H54 (cell line): ENCODE measurements around the gene MAEA.
"Not testable (repeated sequence)": the region's sequence is repeated elsewhere in the genome, so short reads cannot be mapped to it uniquely, and the experiment has no call there.

Source experiments
- DNase-seq: peaks from one replicate; pipeline ENCODE4 v3.0.0; 2011; ENCODE audit warnings: low spot score, mixed read lengths; ENCODE audit not compliant: insufficient read length
- FAIRE-seq: peaks from 3 replicates; lab custom pipeline; 2011; peaks lifted over from hg19 to GRCh38; lab: Jason Lieb, UNC
- POLR2A ChIP-seq: IDR thresholded peaks from 2 replicates; pipeline ENCODE4 v1.6.1; 2011; ENCODE audit warnings: low read depth, mild to moderate bottlenecking, low read length

MAEA gene

DNA sequence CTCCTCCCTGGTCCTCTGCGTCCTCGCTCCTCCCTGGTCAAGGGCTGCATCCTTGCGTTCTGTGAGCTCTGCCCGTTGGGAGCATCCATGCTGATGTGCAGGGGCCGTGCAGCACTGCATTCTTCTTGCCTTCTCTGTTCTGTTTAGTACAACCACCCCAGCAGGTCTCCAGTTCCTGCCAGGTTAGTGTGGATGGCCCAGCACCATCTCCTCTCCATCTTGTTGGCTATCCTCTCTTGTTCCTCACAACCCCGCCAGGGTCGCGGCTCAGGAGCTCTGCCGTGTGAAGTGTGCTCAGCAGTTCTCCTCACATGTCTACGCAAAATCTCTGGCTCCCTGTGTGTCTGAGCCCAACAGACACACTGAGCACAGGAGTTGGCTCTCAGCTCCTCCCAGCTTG lies 10.4 kb upstream of the MAEA start:
- FAIRE-seq: no peak
- TF ChIP-seq POLR2A: no peak
- no peak for DNase-seq

DNA sequence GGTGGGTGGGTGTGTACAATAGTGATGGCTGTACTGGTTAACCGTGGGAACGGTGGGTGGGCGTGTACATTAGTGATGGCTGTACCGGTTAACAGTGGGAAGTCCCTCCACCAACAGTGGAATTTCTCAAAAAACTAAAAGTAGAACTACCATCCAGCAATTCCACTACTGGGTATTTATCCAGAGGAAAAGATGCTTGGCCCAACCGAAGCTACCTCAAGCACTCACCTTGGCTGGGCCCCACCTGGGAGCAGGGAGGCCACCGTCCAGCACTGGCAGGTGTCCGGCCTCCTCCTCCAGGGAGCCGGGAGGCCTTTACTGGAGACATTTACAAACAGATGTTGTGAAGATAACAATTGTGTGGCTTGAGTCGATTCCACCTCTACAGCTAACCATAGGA lies 6.0 kb upstream of the MAEA start:
- TF ChIP-seq POLR2A: no peak
- DNase-seq (no peak), FAIRE-seq (no peak)

GRCh38 chr4:1285151-1285789 lies 4.4 kb upstream of the MAEA start:
- FAIRE-seq: no peak

GRCh38 chr4:1285790-1286553 lies 3.7 kb upstream of the MAEA start:
- DNase-seq: no peak
- no peak for TF ChIP-seq POLR2A
- FAIRE-seq: no peak

More at GRCh38 chr4:1285151-1285789, 4.4 kb upstream of the MAEA start:
- DNase-seq: no peak
- TF ChIP-seq POLR2A: no peak

DNA sequence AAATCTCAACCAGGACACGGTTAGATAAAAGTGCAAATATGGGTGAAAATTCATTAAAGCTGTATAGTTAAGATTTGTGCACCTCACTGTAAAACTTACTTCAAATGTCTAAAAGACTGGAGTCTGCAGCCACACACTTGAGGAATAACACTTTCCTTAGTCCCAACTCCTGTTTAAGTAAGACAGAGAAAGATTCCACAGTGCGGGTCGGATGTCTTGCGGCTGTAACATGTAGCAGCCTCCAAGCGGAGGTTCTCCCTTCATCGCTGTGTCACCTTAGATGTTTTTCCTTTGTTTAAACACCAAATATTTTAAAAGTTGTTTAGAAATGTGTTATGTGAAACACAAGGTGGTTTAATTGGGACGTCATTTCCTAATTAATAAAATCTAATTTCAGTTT lies 905 bp upstream of the MAEA start:
- no peak for FAIRE-seq
- DNase-seq: no peak
- TF ChIP-seq POLR2A: no peak

DNA sequence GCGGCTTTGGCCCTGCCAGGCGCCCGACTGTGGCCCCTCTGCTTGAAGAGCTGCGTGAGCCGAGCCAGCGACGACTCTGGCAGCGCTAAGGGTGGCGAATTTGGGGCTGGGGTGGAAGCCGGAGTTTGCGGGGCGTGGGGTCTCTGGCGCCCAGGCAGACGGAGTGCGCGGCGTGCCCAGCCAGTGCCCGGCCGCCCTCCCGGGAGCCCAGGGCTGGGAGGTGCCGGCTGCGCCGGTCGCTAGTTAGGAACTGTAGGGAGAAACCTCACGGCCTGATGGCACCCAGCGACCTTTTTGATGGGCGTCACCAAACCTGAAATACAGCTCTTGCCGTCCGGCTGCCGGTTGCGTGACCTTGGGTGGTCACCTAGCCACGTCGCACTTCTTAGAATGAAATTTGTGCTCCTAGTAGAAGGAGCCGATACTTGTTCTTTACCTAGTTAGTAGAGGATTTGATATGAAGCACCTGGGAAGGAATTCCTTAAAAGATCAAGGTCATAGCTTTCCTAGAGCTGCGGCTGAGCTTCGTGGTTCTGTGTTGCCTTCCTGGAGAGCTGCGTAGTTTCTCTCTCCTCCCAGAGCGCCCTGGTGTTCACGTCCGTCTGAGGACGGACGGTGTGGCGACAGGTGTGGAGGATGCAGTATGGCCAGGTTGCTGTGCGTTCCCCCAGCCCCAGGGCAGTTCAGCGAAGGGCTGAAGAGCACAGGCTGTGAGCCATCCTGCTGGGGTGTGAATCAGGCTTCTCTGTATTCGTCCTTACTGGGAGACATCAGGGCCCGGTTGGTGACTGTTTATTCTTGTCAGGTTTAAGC lies 680 bp downstream of the MAEA start:
- no peak for FAIRE-seq
- DNase-seq: no peak
- no peak for TF ChIP-seq POLR2A

- TF ChIP-seq POLR2A: no peak
- DNase-seq (no peak), FAIRE-seq (no peak)
Measured at GRCh38 chr4:1291091-1291490, 1.4 kb downstream of the MAEA start.

GRCh38 chr4:1291996-1292702 lies 2.5 kb downstream of the MAEA start:
- TF ChIP-seq POLR2A: no peak
- FAIRE-seq (no peak), DNase-seq (no peak)

- DNase-seq, FAIRE-seq: not testable (repeated sequence)
Measured at GRCh38 chr4:1292703-1293011, 3.0 kb downstream of the MAEA start.

DNA sequence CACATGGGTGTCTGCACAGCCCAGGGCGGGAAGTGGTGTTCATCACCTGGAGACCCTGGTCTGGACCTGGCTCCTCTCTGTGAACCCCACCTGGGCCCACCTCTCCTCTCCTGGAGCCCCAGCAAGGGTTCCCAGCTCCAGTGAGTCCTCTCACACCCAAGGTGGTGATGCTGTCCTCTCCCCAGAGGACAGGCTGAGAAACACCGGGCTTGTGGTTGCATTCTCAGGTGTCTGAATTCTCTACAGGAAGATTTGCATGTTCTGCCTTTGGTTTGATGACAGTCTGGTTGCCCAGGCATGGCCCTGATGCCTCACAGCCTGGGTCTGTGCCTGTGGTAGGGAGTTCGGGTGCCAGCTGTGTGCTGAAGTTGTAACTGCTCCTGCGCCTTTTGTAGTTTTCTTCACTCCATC lies 3.8 kb downstream of the MAEA start:
- DNase-seq (no peak), FAIRE-seq (no peak)
- TF ChIP-seq POLR2A: no peak

DNA sequence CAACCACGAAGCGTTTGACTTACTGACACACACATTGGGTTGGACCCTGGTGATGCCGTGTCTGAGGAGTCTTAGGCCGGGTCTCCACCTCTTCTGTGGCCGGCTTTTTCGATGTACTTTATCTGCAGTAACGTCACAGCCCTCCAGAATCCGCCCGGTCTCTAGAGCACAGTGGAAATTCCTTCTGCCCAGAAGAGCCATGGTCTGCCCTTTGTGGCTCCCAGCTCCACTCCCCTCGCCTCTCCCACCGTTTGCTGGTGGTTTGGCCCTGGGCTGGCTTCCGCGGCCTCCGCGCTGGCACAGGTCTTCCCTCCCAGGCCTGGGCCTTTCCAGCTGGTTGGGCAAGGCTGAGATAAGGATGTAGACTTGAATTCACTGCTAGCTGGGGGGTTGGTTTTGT lies 4.3 kb downstream of the MAEA start:
- DNase-seq: no peak
- TF ChIP-seq POLR2A: no peak
- FAIRE-seq: no peak

DNA sequence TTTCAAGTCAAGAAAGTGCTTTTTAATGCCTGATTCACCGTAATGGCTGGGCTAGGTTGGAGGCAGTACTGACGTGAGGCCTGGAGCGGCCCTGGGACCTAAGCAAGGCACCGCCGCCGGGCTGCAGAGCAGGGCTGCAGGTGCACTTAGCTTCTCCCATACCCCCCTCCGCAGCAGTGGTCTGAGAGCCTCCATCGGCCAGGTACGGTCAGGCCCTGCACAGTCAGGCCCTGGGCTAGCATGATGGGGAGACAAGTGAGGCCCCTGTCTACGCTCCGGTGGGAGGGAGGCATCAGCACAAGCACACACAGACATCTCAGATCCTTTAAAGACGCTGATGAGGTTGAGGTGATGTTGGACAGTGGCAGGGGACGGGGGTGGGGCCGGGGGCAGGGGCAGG lies 4.7 kb downstream of the MAEA start:
- DNase-seq: no peak
- no peak for TF ChIP-seq POLR2A
- no peak for FAIRE-seq

DNA sequence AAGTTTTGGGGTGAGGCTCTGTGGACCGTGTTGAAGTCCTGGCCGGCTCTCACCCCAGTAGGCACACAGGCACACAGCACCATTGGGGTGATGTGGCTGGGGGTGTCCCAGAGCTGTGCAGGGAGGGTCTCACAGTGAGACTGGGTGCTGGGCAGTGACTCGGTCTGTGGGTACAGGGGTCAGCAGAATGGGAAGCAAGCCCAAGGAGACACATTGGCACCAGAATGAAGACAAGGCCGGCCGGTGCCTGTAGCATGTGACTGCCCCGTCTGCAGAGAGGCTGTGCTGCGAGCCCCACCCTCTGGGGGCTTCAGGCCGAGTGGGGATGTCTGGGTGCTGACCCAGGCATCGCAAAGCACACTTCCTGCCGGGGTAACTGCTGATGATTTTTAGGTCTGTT lies 5.2 kb downstream of the MAEA start:
- DNase-seq (no peak), FAIRE-seq (no peak)
- TF ChIP-seq POLR2A: no peak
